ENCODE data around the gene RBM25.
A peak's percentile ranks its signal among the peaks of the same experiment; 100 is the strongest.
"Not testable (repeated sequence)": the region's sequence is repeated elsewhere in the genome, so short reads cannot be mapped to it uniquely, and the experiment has no call there.

Gene RBM25

DNA sequence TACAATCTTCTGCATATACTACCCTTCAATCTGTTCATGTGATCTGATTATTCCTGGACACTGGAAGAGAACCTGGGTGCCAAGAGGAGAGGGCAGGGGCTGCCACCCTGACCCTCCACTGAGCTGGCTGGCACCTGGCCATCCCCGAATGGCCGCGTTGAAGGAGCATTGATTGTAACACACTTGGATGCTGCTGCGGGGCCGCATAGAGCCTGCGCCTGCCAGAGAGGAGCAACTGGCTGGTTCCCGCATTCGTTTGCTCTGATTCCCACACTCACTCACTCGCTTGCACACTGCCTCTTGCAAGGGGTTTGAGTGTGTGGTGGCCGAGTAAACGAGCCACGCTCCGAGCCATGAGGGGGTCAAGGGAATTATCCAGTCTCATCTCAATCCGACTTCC is 110.4 kb downstream of the RBM25 start:
- H3K4me3 ChIP-seq (ENCODE audit: low read depth, low read length) = no peak overlapping the region
- TF ChIP-seq, protein P1, sequence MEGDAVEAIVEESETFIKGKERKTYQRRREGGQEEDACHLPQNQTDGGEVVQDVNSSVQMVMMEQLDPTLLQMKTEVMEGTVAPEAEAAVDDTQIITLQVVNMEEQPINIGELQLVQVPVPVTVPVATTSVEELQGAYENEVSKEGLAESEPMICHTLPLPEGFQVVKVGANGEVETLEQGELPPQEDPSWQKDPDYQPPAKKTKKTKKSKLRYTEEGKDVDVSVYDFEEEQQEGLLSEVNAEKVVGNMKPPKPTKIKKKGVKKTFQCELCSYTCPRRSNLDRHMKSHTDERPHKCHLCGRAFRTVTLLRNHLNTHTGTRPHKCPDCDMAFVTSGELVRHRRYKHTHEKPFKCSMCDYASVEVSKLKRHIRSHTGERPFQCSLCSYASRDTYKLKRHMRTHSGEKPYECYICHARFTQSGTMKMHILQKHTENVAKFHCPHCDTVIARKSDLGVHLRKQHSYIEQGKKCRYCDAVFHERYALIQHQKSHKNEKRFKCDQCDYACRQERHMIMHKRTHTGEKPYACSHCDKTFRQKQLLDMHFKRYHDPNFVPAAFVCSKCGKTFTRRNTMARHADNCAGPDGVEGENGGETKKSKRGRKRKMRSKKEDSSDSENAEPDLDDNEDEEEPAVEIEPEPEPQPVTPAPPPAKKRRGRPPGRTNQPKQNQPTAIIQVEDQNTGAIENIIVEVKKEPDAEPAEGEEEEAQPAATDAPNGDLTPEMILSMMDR (IDR thresholded peaks at IDR 0.05; ENCODE audit: borderline replicate concordance, insufficient read depth, low read depth, low read length) = no peak

DNA sequence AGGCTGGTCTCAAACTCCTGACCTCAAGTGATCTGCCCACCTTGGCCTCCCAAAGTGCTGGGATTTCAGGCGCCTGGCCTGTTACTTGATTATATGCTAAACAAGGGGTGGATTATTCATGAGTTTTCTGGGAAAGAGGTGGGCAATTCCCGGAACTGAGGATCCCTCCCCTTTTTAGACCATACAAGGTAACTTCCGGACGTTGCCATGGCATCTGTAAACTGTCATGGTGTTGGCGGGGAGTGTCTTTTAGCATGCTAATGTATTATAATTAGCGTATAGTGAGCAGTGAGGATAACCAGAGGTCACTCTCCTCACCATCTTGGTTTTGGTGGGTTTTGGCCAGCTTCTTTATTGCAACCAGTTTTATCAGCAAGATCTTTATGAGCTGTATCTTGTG is 111.5 kb downstream of the RBM25 start:
- not testable (repeated sequence) for H3K4me3 ChIP-seq (ENCODE audit: low read depth, low read length)

DNA sequence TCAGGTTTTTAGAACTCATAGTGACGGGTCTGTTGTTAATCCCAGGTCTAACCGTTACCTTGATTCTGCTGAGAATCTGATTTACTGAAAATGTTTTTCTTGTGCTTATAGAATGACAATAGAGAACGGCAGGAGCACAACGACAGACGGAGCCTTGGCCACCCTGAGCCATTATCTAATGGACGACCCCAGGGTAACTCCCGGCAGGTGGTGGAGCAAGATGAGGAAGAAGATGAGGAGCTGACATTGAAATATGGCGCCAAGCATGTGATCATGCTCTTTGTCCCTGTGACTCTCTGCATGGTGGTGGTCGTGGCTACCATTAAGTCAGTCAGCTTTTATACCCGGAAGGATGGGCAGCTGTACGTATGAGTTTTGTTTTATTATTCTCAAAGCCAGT is 112.4 kb downstream of the RBM25 start:
- no peak overlapping the region for H3K4me3 ChIP-seq (ENCODE audit: low read depth, low read length)
- TF ChIP-seq, protein P1 (IDR thresholded peaks at IDR 0.05; ENCODE audit: borderline replicate concordance, insufficient read depth, low read depth, low read length) = no peak

- TF ChIP-seq, protein P1 (IDR thresholded peaks at IDR 0.05; ENCODE audit: borderline replicate concordance, insufficient read depth, low read depth, low read length) = no peak
- no peak overlapping the region for H3K4me3 ChIP-seq (ENCODE audit: low read depth, low read length)
These were observed 114.2 kb downstream of the RBM25 start for GRCh38 chr14:73172500-73172899.

- TF ChIP-seq, protein P1 (IDR thresholded peaks at IDR 0.05; ENCODE audit: borderline replicate concordance, insufficient read depth, low read depth, low read length) = peak; percentile 27; the same call in 1 of the 2 replicates
These were observed 114.9 kb downstream of the RBM25 start for GRCh38 chr14:73173092-73173735.

More at GRCh38 chr14:73173092-73173735, 114.9 kb downstream of the RBM25 start:
- H3K4me3 ChIP-seq (ENCODE audit: low read depth, low read length) = no peak overlapping the region
